Brain microvascular endothelial cell (primary cell): ENCODE data around the gene PISD.

Experiments
- DNase-seq: peaks from one replicate; pipeline ENCODE4 v3.0.0-alpha.2; 2020
- H3K27ac ChIP-seq: fragments of 250-450 bp; sonication (Bioruptor Pico); 2 replicates; pipeline ENCODE4 v1.5.1; 2020; ENCODE audit warnings: mild to moderate bottlenecking, moderate library complexity
- H3K27me3 ChIP-seq: fragments of 250-450 bp; sonication (Bioruptor Pico); replicated peaks from 2 replicates; pipeline ENCODE4 v1.5.1; 2020; ENCODE audit warnings: mild to moderate bottlenecking
- H3K36me3 ChIP-seq: fragments of 250-450 bp; sonication (Bioruptor Pico); replicated peaks from 2 replicates; pipeline ENCODE4 v1.5.1; 2020; ENCODE audit warnings: mild to moderate bottlenecking
- H3K4me3 ChIP-seq: 2 replicates; pipeline ENCODE4 v1.5.1; 2011; ENCODE audit warnings: low read depth, mild to moderate bottlenecking, control low read depth, low read length, moderate library complexity
- in situ Hi-C: cut with HindIII; loops from 2 replicates; pipeline ENCODE4 v1.10.0; 2017; ENCODE audit warnings: low sequenced_read_pairs, low pct_ligation_motif_present
- TF ChIP-seq, protein P1 (sequence below): IDR thresholded peaks from 2 replicates; pipeline ENCODE4 v1.5.1; 2011; ENCODE audit warnings: low read depth, mild to moderate bottlenecking, moderate library complexity, low read length, control low read depth, inconsistent platforms; ENCODE audit errors: missing control alignments

PISD gene

DNA sequence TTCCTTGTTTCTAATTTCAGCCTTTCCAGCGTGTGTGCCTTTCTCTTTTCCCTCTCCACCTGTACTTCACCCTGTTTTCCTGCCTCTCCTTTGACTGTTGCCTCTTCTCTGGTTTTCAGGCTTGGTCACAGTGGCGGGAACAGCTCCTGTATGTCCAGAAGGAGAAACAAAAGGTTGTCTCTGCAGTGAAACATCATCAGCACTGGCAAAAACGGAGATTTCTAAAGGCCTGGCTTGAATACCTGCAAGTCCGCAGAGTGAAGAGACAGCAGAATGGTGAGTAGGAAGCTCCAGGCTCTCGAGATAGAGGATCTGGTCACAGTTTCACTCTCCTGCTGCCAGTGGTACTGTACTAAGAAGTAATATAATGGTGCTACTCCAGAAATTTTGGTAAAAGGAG, 89.1 kb downstream of the PISD start:
- H3K36me3 ChIP-seq = peaks cover 5% of the 10 kb centered on the region
- in situ Hi-C loops = no loop called here
- no peak for DNase-seq
- no peak overlapping the region for H3K27ac ChIP-seq
- no peaks in the 10 kb centered on the region for H3K27me3 ChIP-seq
- no peak overlapping the region for H3K4me3 ChIP-seq
- TF ChIP-seq, protein P1, sequence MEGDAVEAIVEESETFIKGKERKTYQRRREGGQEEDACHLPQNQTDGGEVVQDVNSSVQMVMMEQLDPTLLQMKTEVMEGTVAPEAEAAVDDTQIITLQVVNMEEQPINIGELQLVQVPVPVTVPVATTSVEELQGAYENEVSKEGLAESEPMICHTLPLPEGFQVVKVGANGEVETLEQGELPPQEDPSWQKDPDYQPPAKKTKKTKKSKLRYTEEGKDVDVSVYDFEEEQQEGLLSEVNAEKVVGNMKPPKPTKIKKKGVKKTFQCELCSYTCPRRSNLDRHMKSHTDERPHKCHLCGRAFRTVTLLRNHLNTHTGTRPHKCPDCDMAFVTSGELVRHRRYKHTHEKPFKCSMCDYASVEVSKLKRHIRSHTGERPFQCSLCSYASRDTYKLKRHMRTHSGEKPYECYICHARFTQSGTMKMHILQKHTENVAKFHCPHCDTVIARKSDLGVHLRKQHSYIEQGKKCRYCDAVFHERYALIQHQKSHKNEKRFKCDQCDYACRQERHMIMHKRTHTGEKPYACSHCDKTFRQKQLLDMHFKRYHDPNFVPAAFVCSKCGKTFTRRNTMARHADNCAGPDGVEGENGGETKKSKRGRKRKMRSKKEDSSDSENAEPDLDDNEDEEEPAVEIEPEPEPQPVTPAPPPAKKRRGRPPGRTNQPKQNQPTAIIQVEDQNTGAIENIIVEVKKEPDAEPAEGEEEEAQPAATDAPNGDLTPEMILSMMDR = no peak

DNA sequence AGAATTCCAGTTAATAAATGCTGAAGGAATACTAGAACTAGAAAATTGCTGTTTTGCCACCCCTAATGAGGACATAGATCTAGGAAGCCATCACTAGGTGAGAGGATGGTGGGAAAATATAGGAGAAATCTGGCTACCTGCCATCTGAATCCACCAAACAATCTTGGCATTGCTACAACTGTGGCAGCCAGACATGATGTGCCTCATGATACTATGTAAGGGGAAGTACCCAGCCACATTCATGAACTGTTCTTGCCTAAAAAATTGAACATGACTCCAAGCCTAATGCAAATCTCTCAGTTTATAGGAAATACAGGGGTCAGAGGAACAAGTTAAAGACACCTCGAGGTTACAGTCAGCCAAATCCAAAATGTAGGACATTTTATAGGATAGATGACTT, 92.9 kb downstream of the PISD start:
- Histone ChIP-seq H3K36me3 (no peaks in the 10 kb centered on the region), H3K4me3 (no peak overlapping the region), H3K27ac (no peak overlapping the region), H3K27me3 (no peaks in the 10 kb centered on the region)
- in situ Hi-C loops = no loop called here
- DNase-seq = no peak
- TF ChIP-seq, protein P1 = no peak
